ENCODE measurements around the gene NXPH3.

DNA sequence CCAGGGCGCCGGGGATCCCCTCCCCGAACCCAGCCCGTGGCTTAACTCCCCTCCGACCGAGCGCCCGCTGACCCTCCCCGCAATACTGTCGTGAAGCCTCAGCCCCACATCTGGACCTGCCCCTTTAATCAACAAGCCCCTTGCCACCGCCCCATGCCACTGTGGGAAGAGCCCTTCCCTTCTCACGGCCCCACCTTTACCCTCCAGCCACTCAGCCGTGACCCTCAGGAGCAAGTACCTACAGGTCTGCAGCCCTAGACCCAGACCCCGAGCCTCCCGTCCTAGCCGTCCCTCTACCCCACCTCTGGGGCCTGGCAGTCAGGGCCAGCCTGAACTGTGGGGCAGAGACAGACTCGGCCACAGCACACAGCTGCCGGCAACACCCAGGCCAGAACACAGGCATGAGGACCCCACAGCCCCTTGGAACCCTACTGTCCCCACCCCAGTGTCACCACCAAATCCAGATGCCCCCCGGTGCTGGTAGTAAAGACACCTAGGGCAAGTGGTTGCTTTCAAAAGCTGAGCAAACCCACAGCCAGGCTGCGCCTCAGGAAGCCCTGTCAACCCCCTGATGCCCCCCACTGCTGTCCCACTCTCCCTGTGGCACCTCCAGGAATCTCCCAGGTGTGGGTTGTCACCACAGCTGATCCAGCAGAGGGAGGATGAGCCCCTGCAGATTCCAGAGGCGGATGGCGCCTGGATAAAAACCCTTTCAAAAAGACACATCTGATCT lies 1.4 kb downstream of the NXPH3 start:
- no peak for TF ChIP-seq EZH2 (IDR thresholded peaks at IDR 0.05; ENCODE audit: insufficient read depth, poor library complexity, severe bottlenecking)
- no peak for TF ChIP-seq EZH2phosphoT487 (IDR thresholded peaks at IDR 0.05; ENCODE audit: insufficient read depth, low read depth)
